K562 (cell line): ENCODE data around the gene LYPD6B. TPM values are rescaled to one million over a fixed set of nuclear protein-coding genes. Genes with fewer than 3 reads are reported as not detected.

Source experiments
- ATAC-seq: fragments of 200-7000 bp; cut with Tn5 transposase; 3 replicates; pipeline ENCODE4 v1.9.1; 2020; ENCODE audit warnings: moderate library complexity
- BruUV-seq: library from RNA; stranded (reverse); fragments of 400-500 nt; replicated peaks from 2 replicates; lab custom pipeline; 2021; lab: Mats Ljungman, UMichigan
- CTCF ChIA-PET: fragments of 300-600 bp; formaldehyde crosslinking; extraction: SDS; loops from one replicate; lab custom pipeline; 2021; ENCODE audit warnings: low intra/inter-chr PET ratio; lab: Yijun Ruan, JAX
- POLR2A ChIA-PET: fragments of 300-600, 350-650 bp; sonication (Branson Sonifier 250); formaldehyde crosslinking; extraction: SDS; loops from one replicate; lab custom pipeline; 2021; ENCODE audit warnings: antibody characterized with exemption, inconsistent platforms; lab: Yijun Ruan, JAX
- DNase-seq, 4 experiments: peaks; one replicate each; pipeline versions ENCODE4 v3.0.0 to v3.0.0-alpha.2; 2011 to 2018; ENCODE audit warnings: low spot score in 3 of 4, mixed read lengths in 3 of 4; ENCODE audit errors: extremely low read depth in 1 of 4
- FAIRE-seq: peaks from 2 replicates; lab custom pipeline; 2011; peaks lifted over from hg19 to GRCh38; lab: Jason Lieb, UNC
- H2AFZ ChIP-seq: 2 replicates; pipeline ENCODE4 v1.6.0; 2011; ENCODE audit warnings: low read depth, low read length, control low read depth, inconsistent platforms
- H3K27ac ChIP-seq: fragments of 200-600 bp; 3 replicates; pipeline ENCODE4 v1.8.0; 2011; ENCODE audit warnings: low read depth, mild to moderate bottlenecking, control low read depth, inconsistent platforms, low read length, moderate library complexity, mixed read lengths; ENCODE audit errors: extremely low read depth
- H3K27me3 ChIP-seq, 2 experiments: fragments of 300-600 bp in 1 of 2; 2 replicates in 1 of 2; 3 replicates in 1 of 2; pipeline versions ENCODE4 v1.6.0 to v1.8.0; 2011; ENCODE audit warnings: inconsistent platforms in 2 of 2, low read length in 2 of 2, mild to moderate bottlenecking in 1 of 2, mixed read lengths in 1 of 2, moderate library complexity in 1 of 2; ENCODE audit not compliant: control insufficient read depth in 2 of 2, insufficient read depth in 2 of 2
- H3K36me3 ChIP-seq: fragments of 300-600 bp; 3 replicates; pipeline ENCODE4 v1.8.0; 2011; ENCODE audit warnings: mild to moderate bottlenecking, low read length, inconsistent platforms; ENCODE audit not compliant: control insufficient read depth, insufficient read depth
- H3K4me1 ChIP-seq, 2 experiments: fragments of 200-600 bp in 1 of 2; replicated peaks in 1 of 2; 2 replicates in 1 of 2; 3 replicates in 1 of 2; pipeline versions ENCODE4 v1.5.1 to v1.8.0; 2011; ENCODE audit warnings: inconsistent platforms in 2 of 2, low read length in 2 of 2, mild to moderate bottlenecking in 1 of 2, mixed read lengths in 1 of 2, moderate library complexity in 1 of 2; ENCODE audit not compliant: control insufficient read depth in 2 of 2, insufficient read depth in 2 of 2
- H3K4me2 ChIP-seq: 2 replicates; pipeline ENCODE4 v1.6.1; 2011; ENCODE audit warnings: low read length, control low read depth, inconsistent platforms, mixed read lengths; ENCODE audit not compliant: insufficient read depth
- H3K4me3 ChIP-seq: fragments of 200-600 bp; sonication (generic), shearing (Covaris generic); 2 replicates; pipeline ENCODE4 v1.5.1; 2016; ENCODE audit warnings: control low read depth, inconsistent platforms
- H3K79me2 ChIP-seq: fragments of 200-600 bp; 3 replicates; pipeline ENCODE4 v1.8.0; 2011; ENCODE audit warnings: low read length, inconsistent platforms; ENCODE audit not compliant: control insufficient read depth, insufficient read depth
- H3K9ac ChIP-seq, 2 experiments: 2 replicates each; pipeline versions ENCODE4 v1.6.0 to v1.6.1; 2011; ENCODE audit warnings: low read depth in 2 of 2, low read length in 2 of 2, control low read depth in 1 of 2, inconsistent platforms in 1 of 2, mild to moderate bottlenecking in 1 of 2, mixed read lengths in 1 of 2; ENCODE audit not compliant: insufficient read depth in 1 of 2
- H3K9me1 ChIP-seq: one replicate; pipeline ENCODE4 v1.6.0; 2011; ENCODE audit warnings: inconsistent platforms, mild to moderate bottlenecking, low read length, moderate library complexity; ENCODE audit not compliant: control insufficient read depth, insufficient read depth
- H3K9me3 ChIP-seq: replicated peaks from 2 replicates; pipeline ENCODE4 v1.5.1; 2011; ENCODE audit warnings: low read depth, low read length, inconsistent platforms; ENCODE audit not compliant: control insufficient read depth, insufficient read depth
- H4K20me1 ChIP-seq: replicated peaks from 2 replicates; pipeline ENCODE4 v1.6.1; 2011; ENCODE audit warnings: low read length, inconsistent platforms, mixed read lengths; ENCODE audit not compliant: control insufficient read depth, insufficient read depth
- CC2D1A ChIP-seq: fragments of 450-650 bp; IDR thresholded peaks from 2 replicates; pipeline ENCODE4 v1.6.1; 2017; ENCODE audit warnings: mild to moderate bottlenecking
- CTBP1 ChIP-seq: fragments of 450-650 bp; IDR thresholded peaks from 2 replicates; pipeline ENCODE4 v1.6.1; 2016; ENCODE audit warnings: borderline replicate concordance
- ETV5 ChIP-seq: sonication (generic); formaldehyde crosslinking; IDR thresholded peaks from 2 replicates; pipeline ENCODE4 v1.4.0; 2020; ENCODE audit warnings: low read depth, mild to moderate bottlenecking, missing genetic modification reagents
- HNRNPUL1 ChIP-seq: fragments of 200-400 bp; formaldehyde crosslinking; IDR thresholded peaks from 2 replicates; pipeline ENCODE4 v1.6.1; 2017; ENCODE audit warnings: low read length
- L3MBTL2 ChIP-seq: fragments of 450-650 bp; IDR thresholded peaks from 2 replicates; pipeline ENCODE4 v1.6.1; 2016; ENCODE audit warnings: mild to moderate bottlenecking, moderate library complexity
- MITF ChIP-seq: IDR thresholded peaks from 2 replicates; pipeline ENCODE4 v1.6.1; 2014; ENCODE audit warnings: antibody characterized with exemption
- NFIC ChIP-seq: fragments of 450-650 bp; IDR thresholded peaks from 2 replicates; pipeline ENCODE4 v1.6.1; 2017; ENCODE audit warnings: mild to moderate bottlenecking, inconsistent platforms
- NFIX ChIP-seq: fragments of 250-450 bp; sonication (Bioruptor Pico); IDR thresholded peaks from 2 replicates; pipeline ENCODE4 v1.4.0; 2020; ENCODE audit warnings: low read depth, mild to moderate bottlenecking, moderate library complexity
- SAP30 ChIP-seq: fragments of 200-600 bp; sonication (generic); IDR thresholded peaks from 2 replicates; pipeline ENCODE4 v1.6.1; 2012; ENCODE audit warnings: borderline replicate concordance, low read depth, mild to moderate bottlenecking, moderate library complexity, low read length, control low read depth, inconsistent platforms; ENCODE audit not compliant: insufficient read depth, poor library complexity, severe bottlenecking
- ZNF444 ChIP-seq: fragments of 250-450 bp; sonication (Bioruptor Pico); IDR thresholded peaks from 2 replicates; pipeline ENCODE4 v1.4.0; 2020; ENCODE audit warnings: mild to moderate bottlenecking, moderate library complexity
- WGBS: fragments of 100-300 bp; shearing (Covaris generic); methylation state at CpG from one replicate; pipeline ENCODE4 v1.1.6; 2016; ENCODE audit warnings: low coverage, mixed read lengths; ENCODE audit not compliant: insufficient coverage; ENCODE audit errors: missing lambda C conversion rate; 5-methylcytosine and 5-hydroxymethylcytosine counted together
- in situ Hi-C: fragments of 300-500 bp; cut with MboI; formaldehyde crosslinking; loops from 4 replicates; pipeline ENCODE4 v1.15.0; 2018; ENCODE audit warnings: inconsistent platforms, mixed read lengths
- intact Hi-C: fragments of 100-400 bp; cut with micrococcal nuclease; formaldehyde crosslinking; loops from 2 replicates; pipeline ENCODE4 v1.14.2; 2022
- polyA plus RNA-seq, 8 experiments: library from polyadenylated mRNA; depleted of rRNA in 4 of 8; stranded (reverse) in 5 of 8; unstranded in 3 of 8; fragments of >200 nt; fragmentation: Nextera tagmentation in 2 of 8; fragmentation: Illumina TruSeq in 1 of 8; extraction: Ambion mirVana in 2 of 8; extraction: Trizol in 1 of 8; gene quantifications; 2 replicates each; pipeline versions ENCODE4 v1.2.1 to v1.2.3, GENCODE V29; 2011 to 2014; ENCODE audit warnings: inconsistent platforms in 1 of 8, missing spikeins in 1 of 8
- total RNA-seq, 7 experiments: library from RNA; depleted of rRNA in 6 of 7; stranded (reverse); fragments of >200 nt in 6 of 7; fragmentation: Illumina TruSeq in 2 of 7; extraction: Trizol in 2 of 7; gene quantifications; 2 replicates each; pipeline versions ENCODE4 v1.2.1 to v1.2.3, GENCODE V29; 2011 to 2021; ENCODE audit warnings: low replicate concordance in 1 of 7

Gene LYPD6B
- total and polyA plus RNA-seq, 9 of the 15 experiments (the other 6 are each of a cell fraction or from before 2014, with no cell fraction given): not detected

- Histone ChIP-seq H3K9ac (no peak overlapping the region), H3K79me2 (no peaks in the 10 kb centered on the region), H3K27ac (no peak overlapping the region), H3K27me3 (no peaks in the 10 kb centered on the region), H3K9me1 (no peaks in the 10 kb centered on the region), H2AFZ (no peak overlapping the region), H3K4me2 (no peak overlapping the region), H4K20me1 (no peaks in the 10 kb centered on the region), H3K36me3 (no peaks in the 10 kb centered on the region), H3K4me3 (no peak overlapping the region), H3K4me1 (no peaks in the 10 kb centered on the region), H3K9me3 (no peaks in the 10 kb centered on the region)
- DNase-seq (no peak), FAIRE-seq (no peak), ATAC-seq (no peak)
- intact Hi-C loops: no loop called here
- CTCF ChIA-PET: no interaction called here
- WGBS: under 1% methylated on average over 8 of the region's 8 CpGs
- POLR2A ChIA-PET: no interaction called here
- no TSS peak for BruUV-seq
- TF ChIP-seq L3MBTL2 (no peak), CTBP1 (no peak), NFIX (CRISPR knock-in tag) (peak; percentile 87), NFIC (peak; percentile 91)
- in situ Hi-C loops: no loop called here
Observed at GRCh38 chr2:149160701-149161217, 122.3 kb downstream of the LYPD6B start.

- H4K20me1 ChIP-seq: no peaks in the 10 kb centered on the region
- no peak overlapping the region for H3K4me2 ChIP-seq
- BruUV-seq: no TSS peak
- in situ Hi-C loops (no loop called here), intact Hi-C loops (no loop called here)
- H3K9me1 ChIP-seq: no peaks in the 10 kb centered on the region
- CTCF ChIA-PET: no interaction called here
- no peak overlapping the region for H2AFZ ChIP-seq
- no peak for ATAC-seq
- DNase-seq: no peak
- POLR2A ChIA-PET: no interaction called here
- H3K27me3 ChIP-seq: no peaks in the 10 kb centered on the region
- no peak overlapping the region for H3K4me3 ChIP-seq
- H3K27ac ChIP-seq: no peak overlapping the region
- no peak overlapping the region for H3K9ac ChIP-seq
- H3K4me1 ChIP-seq: no peaks in the 10 kb centered on the region
- no peaks in the 10 kb centered on the region for H3K79me2 ChIP-seq
- no peaks in the 10 kb centered on the region for H3K36me3 ChIP-seq
- no peak for FAIRE-seq
- 0% methylated on average over 5 of the region's 5 CpGs for WGBS
- H3K9me3 ChIP-seq: no peaks in the 10 kb centered on the region
- no peak for TF ChIP-seq HNRNPUL1
- TF ChIP-seq ZNF444: no peak
- no peak for TF ChIP-seq MITF
- TF ChIP-seq CC2D1A: no peak
- TF ChIP-seq ETV5 (CRISPR knock-in tag): no peak
- TF ChIP-seq SAP30: no peak
Observed at GRCh38 chr2:149161481-149162225, 123.2 kb downstream of the LYPD6B start.
